Measurements from ENCODE around the gene MNAT1.

MNAT1 gene

GRCh38 chr14:60973070-60973469 lies 238.5 kb downstream of the MNAT1 start:
- DNase-seq: no peak

- no peak for DNase-seq
These were observed 239.6 kb downstream of the MNAT1 start for GRCh38 chr14:60974090-60974651.

GRCh38 chr14:60975551-60975950 lies 241.0 kb downstream of the MNAT1 start:
- DNase-seq: no peak

GRCh38 chr14:60977847-60978246 lies 243.3 kb downstream of the MNAT1 start:
- no peak for DNase-seq

- peak; percentile 92 for DNase-seq
These were observed 246.5 kb downstream of the MNAT1 start, which contains the start of the genes SLC38A6 and TRMT5 for GRCh38 chr14:60980811-60981632. Gene SLC38A6, plus strand, starts transcription at chr14:60981245. Its CDS starts 33 bp downstream, at chr14:60981278. Gene TRMT5, minus strand, starts transcription at chr14:60981079. Its CDS starts 106 bp downstream, at chr14:60980973.

- DNase-seq: peak; percentile 33
These were observed 247.3 kb downstream of the MNAT1 start for GRCh38 chr14:60981633-60982455.

GRCh38 chr14:60984196-60984595 lies 249.6 kb downstream of the MNAT1 start:
- no peak for DNase-seq

- DNase-seq: no peak
These were observed 251.9 kb downstream of the MNAT1 start for GRCh38 chr14:60986500-60986899.

- no peak for DNase-seq
These were observed 255.0 kb downstream of the MNAT1 start for GRCh38 chr14:60989599-60989998.

- no peak for DNase-seq
These were observed 264.1 kb downstream of the MNAT1 start for GRCh38 chr14:60998617-60999016.

- no peak for DNase-seq
These were observed 265.0 kb downstream of the MNAT1 start for GRCh38 chr14:60999536-60999935.

GRCh38 chr14:61003571-61003970 lies 269.0 kb downstream of the MNAT1 start:
- DNase-seq: no peak

- no peak for DNase-seq
These were observed 285.0 kb downstream of the MNAT1 start for GRCh38 chr14:61019537-61019936.

All from activated CD4-positive, alpha-beta T cell treated with anti-CD3 and anti-CD28 coated beads, Interleukin-2, amount 50 U/mL, for 16 hours (primary cell).